GM13977 (cell line): ENCODE results near the gene RXRB.

ENCODE experiments used
- DNase-seq: peaks from one replicate; pipeline ENCODE4 v3.0.0; 2012; ENCODE audit warnings: low spot score
- CTCF ChIP-seq: IDR thresholded peaks from 2 replicates; pipeline ENCODE4 v1.5.1; 2012; ENCODE audit warnings: mild to moderate bottlenecking, control low read depth; ENCODE audit not compliant: insufficient read depth; ENCODE audit errors: extremely low read depth, missing control alignments
- in situ Hi-C: fragments of 300-500 bp; cut with MboI; formaldehyde crosslinking; loops from one replicate; pipeline ENCODE4 v1.12.0; 2022; ENCODE audit warnings: low sequenced_read_pairs, low pct_unique_long_range_greater_than_20kb, mixed read lengths, inconsistent platforms; ENCODE audit not compliant: unreplicated experiment

Gene RXRB

DNA sequence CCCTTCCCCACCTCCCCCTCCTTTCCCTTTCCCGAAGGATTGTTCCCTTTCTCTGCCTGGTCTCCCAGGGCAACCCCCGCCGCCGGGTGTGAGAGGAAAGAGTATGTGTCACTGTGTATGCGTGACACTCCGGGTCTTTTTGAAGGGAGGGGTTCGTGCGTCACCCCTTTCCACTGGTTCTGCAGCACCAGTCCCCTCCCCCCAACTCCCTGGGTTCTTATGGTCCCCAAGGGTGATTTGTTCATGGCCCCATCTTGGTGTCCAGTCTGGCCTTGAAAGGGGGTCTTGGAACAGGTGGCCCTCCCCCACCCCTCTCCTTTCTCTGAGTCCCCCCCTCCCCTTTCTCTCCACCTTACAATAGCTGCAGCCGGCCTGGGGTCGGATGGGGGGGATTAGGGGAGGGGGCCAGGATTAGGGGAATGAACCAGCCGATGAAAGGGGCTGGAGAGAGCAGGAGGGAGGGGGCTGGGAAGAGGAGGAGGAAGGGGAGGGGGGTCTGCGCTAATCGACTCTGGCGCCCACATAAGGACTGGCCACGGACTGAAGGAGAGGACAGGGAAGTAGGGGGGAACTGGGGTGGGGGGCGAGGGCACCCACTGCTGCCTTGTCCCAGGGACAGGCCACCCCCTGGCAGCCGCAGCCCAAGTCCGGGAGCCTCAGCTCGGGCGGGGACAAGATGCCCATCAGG, 6.5 kb upstream of the RXRB start:
- no peak for DNase-seq
- TF ChIP-seq CTCF: no peak
- in situ Hi-C loops: no loop called here

DNA sequence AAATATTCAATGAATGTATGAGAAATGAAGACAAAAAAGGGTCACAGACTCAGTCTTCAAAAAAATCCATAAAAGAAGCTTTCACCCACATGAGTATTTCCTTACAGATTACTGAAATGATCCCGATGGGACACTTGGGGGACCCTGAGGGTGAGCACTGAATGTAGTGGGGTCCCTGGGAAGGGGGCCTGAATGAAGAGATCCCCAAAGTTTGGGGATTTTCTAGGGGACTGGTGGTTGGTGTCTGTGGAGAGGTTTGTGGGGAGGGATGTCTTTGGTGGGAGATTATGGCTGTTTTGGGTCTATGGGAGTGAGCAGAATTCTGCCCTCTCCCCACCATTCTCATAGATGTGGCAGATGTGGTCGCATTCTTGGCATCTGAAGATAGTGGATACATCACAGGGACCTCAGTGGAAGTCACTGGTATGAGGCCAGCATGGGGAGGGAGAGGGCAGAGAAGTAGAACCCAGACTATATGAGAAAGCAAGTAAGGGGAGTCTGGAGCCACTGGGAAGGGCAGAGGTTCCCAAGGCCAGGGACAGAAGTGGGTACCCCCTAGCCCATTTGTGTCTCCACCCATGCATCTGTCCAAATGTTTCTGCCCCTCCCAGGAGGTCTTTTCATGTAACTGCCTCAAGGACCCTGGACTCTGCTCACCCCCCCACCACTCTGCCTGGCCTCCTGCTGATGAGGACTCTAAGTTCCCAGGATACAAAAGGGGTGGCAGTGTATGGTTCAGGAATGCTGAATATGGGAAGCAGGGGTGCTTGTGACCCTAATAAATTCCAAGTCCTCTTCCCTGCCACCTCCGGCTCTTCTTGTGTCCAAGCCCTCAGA, 5.8 kb upstream of the RXRB start:
- TF ChIP-seq CTCF: no peak
- in situ Hi-C loops: no loop called here
- DNase-seq: no peak

DNA sequence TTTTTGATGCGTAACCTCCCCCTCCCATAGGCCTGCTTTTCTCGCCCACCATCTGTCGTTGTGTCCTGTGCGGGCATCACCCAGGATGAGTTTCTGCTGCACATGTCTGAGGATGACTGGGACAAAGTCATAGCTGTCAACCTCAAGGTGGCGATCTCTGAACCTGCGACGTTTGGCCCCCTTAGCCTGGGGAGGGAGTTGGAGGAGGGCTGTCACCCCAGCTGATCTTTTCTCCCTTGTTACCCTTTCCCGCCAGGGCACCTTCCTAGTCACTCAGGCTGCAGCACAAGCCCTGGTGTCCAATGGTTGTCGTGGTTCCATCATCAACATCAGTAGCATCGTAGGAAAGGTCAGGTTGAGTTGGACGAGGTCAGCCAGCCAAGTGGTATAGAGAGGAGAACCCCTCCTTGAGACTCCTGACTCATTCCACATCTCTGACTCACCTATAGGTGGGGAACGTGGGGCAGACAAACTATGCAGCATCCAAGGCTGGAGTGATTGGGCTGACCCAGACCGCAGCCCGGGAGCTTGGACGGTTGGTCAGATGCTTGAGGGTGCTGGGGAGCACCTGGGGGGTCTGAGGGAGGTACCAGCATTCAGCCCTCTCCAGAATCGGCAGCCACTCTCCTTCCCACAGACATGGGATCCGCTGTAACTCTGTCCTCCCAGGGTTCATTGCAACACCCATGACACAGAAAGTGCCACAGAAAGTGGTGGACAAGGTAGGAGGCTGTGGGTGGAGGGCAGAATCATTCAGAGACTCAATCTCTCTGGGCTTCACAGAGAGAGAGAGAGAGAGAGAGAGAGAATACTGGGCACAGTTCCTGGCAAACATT, 4.9 kb upstream of the RXRB start:
- peak; percentile 53 for DNase-seq
- in situ Hi-C loops: no loop called here
- TF ChIP-seq CTCF: peak; percentile 46

DNA sequence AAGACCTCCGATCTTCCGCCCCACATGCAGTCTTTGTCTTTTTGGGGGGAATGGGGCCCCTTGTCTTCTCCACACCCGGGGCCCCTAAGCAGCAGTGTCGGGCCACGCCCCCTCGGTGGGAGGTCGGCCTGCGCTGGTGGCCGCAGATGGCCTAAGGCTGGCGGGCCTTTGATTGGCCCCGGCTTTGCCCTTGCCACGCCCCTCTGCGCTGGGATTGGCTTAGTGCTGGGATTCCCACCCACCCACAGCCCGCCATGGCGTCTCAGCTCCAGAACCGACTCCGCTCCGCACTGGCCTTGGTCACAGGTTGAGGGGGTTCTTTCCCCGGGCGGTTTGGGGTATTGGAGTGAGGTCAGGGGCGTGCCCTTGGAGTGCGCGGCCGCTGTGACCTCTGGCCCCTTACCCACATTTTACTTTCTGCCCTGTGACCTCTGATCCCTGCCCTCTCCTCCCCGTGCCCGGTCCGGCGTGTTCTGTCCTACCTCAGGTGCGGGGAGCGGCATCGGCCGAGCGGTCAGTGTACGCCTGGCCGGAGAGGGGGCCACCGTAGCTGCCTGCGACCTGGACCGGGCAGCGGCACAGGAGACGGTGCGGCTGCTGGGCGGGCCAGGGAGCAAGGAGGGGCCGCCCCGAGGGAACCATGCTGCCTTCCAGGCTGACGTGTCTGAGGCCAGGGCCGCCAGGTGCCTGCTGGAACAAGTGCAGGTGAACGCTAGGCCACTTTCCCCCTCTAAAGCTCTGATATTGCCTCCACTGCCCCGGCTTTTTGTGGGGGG, 4.1 kb upstream of the RXRB start, which contains the start of gene HSD17B8:
TSS of gene HSD17B8 (plus strand) at position 241 of the 776 bp plus-strand sequence. CDS start at position 255, 14 bp downstream.
- in situ Hi-C loops: no loop called here
- no peak for TF ChIP-seq CTCF
- DNase-seq: peak; percentile 96

- TF ChIP-seq CTCF: no peak
- in situ Hi-C loops: no loop called here
- no peak for DNase-seq
Measured at GRCh38 chr6:33204165-33204414, 3.6 kb upstream of the RXRB start.

DNA sequence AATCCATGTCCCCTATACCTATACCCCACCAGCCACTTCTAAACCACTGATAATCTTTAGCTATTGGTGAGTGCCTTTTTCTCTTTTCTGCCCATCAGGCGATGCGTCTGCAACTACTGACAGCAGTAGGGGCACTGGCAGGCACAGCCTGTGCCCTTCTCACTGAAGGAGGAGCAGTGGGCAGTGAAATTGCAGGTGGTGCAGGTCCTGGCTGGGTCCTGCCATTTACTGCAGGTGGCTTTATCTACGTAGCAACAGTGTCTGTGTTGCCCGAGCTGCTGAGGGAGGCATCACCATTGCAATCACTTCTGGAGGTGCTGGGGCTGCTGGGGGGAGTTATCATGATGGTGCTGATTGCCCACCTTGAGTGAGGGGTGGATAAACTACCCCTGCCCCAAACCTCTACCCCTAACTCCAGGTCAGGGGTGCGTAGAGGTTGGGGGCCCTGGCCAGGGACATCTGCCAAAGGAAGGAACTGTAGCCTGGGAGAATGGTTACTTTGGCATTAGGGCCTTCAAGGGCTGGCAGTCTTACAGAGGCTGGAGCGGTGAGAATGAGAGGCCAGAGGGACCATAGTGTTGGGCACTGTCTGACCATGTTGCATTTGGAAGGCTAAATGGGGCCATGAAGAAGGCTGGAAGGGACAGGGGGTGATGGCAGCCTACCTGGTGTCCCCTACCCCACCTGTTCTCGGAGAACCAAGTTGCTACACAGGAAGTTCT, 3.1 kb upstream of the RXRB start:
- no peak for DNase-seq
- in situ Hi-C loops: no loop called here
- no peak for TF ChIP-seq CTCF
